H1 (cell line): ENCODE data around the gene METTL14. TPM values are rescaled to one million over a fixed set of nuclear protein-coding genes. Genes with fewer than 3 reads are reported as not detected.

Source experiments
- CTCF ChIA-PET: fragments of 300-600 bp; sonication (Branson Sonifier 250); formaldehyde crosslinking; loops from one replicate; lab custom pipeline; 2021; ENCODE audit not compliant: partially characterized antibody; lab: Charles Lee
- POLR2A ChIA-PET: fragments of 300-600 bp; sonication (Branson Sonifier 250); formaldehyde crosslinking; loops from one replicate; lab custom pipeline; 2021; ENCODE audit warnings: inconsistent platforms; ENCODE audit not compliant: partially characterized antibody; lab: Charles Lee
- DNase-seq, 2 experiments: peaks; one replicate each; pipeline versions ENCODE4 v3.0.0 to v3.0.0-alpha.2; 2010 to 2022; ENCODE audit warnings: low spot score in 2 of 2, low read depth in 1 of 2, mixed read lengths in 1 of 2
- FAIRE-seq: peaks from 2 replicates; lab custom pipeline; 2011; peaks lifted over from hg19 to GRCh38; lab: Jason Lieb, UNC
- H2AFZ ChIP-seq: 2 replicates; pipeline ENCODE4 v1.8.1; 2012; ENCODE audit warnings: low read length, inconsistent platforms
- H2AK5ac ChIP-seq: 2 replicates; pipeline ENCODE4 v1.6.1; 2013; ENCODE audit warnings: low read depth, low read length
- H2BK120ac ChIP-seq: replicated peaks from 2 replicates; pipeline ENCODE3; 2013; ENCODE audit warnings: low read depth, low read length, inconsistent platforms
- H2BK12ac ChIP-seq: 2 replicates; pipeline ENCODE4 v1.6.1; 2013; ENCODE audit warnings: low read depth, low read length
- H2BK15ac ChIP-seq: 2 replicates; pipeline ENCODE4 v1.6.1; 2013; ENCODE audit warnings: low read length
- H2BK20ac ChIP-seq: 2 replicates; pipeline ENCODE4 v1.6.1; 2013; ENCODE audit warnings: low read length
- H2BK5ac ChIP-seq: 2 replicates; pipeline ENCODE4 v1.6.1; 2013; ENCODE audit warnings: low read depth, low read length
- H3K14ac ChIP-seq: 2 replicates; pipeline ENCODE4 v1.6.1; 2013; ENCODE audit warnings: inconsistent platforms; ENCODE audit not compliant: insufficient read length
- H3K18ac ChIP-seq: 2 replicates; pipeline ENCODE4 v1.6.1; 2013; ENCODE audit warnings: low read length; ENCODE audit errors: extremely low read depth
- H3K23ac ChIP-seq: 2 replicates; pipeline ENCODE4 v1.6.1; 2013; ENCODE audit warnings: inconsistent platforms; ENCODE audit not compliant: insufficient read length
- H3K23me2 ChIP-seq: 2 replicates; pipeline ENCODE4 v1.6.1; 2013; ENCODE audit warnings: low read depth, low read length
- H3K27ac ChIP-seq: 2 replicates; pipeline ENCODE4 v1.6.1; 2011; ENCODE audit warnings: low read depth, low read length, inconsistent platforms
- H3K27me3 ChIP-seq, 4 experiments: replicated peaks in 1 of 4; 1 replicate in 1 of 4; 2 replicates in 3 of 4; pipeline versions ENCODE4 v1.6.1 to v1.8.1; 2011 to 2013; ENCODE audit warnings: low read length in 3 of 4, mild to moderate bottlenecking in 3 of 4, inconsistent platforms in 2 of 4, mixed read lengths in 2 of 4, moderate library complexity in 1 of 4; ENCODE audit not compliant: control insufficient read depth in 3 of 4, insufficient read depth in 3 of 4; ENCODE audit errors: extremely low read depth in 1 of 4
- H3K36me3 ChIP-seq, 4 experiments: 2 replicates each; pipeline versions ENCODE4 v1.6.1 to v1.8.1; 2011 to 2013; ENCODE audit warnings: mild to moderate bottlenecking in 4 of 4, low read length in 3 of 4, moderate library complexity in 2 of 4, control low read depth in 1 of 4, inconsistent platforms in 1 of 4; ENCODE audit not compliant: insufficient read depth in 4 of 4, control insufficient read depth in 2 of 4
- H3K4ac ChIP-seq: replicated peaks from 2 replicates; pipeline ENCODE3; 2013; ENCODE audit warnings: low read length, low read depth, mixed read lengths, inconsistent platforms; ENCODE audit not compliant: insufficient read length
- H3K4me1 ChIP-seq, 4 experiments: replicated peaks in 1 of 4; 1 replicate in 1 of 4; 2 replicates in 3 of 4; pipeline versions ENCODE4 v1.6.1 to v1.8.1; 2011 to 2013; ENCODE audit warnings: low read length in 3 of 4, inconsistent platforms in 2 of 4, mixed read lengths in 1 of 4; ENCODE audit not compliant: insufficient read depth in 4 of 4, control insufficient read depth in 3 of 4
- H3K4me2 ChIP-seq, 2 experiments: 2 replicates each; pipeline versions ENCODE4 v1.6.1 to v1.8.1; 2011 to 2013; ENCODE audit warnings: low read depth in 2 of 2, low read length in 2 of 2, control low read depth in 1 of 2, inconsistent platforms in 1 of 2, mild to moderate bottlenecking in 1 of 2; ENCODE audit not compliant: insufficient read depth in 1 of 2
- H3K4me3 ChIP-seq, 4 experiments: fragments of 200-600, 300-600 bp in 1 of 4; sonication (generic), shearing (Covaris generic), sonication (Bioruptor Twin) in 1 of 4; 2 replicates each; pipeline versions ENCODE4 v1.5.1 to v1.8.1; 2011 to 2016; ENCODE audit warnings: low read length in 4 of 4, low read depth in 3 of 4, control low read depth in 2 of 4, inconsistent platforms in 2 of 4, mild to moderate bottlenecking in 2 of 4, mixed read lengths in 1 of 4, moderate library complexity in 1 of 4; ENCODE audit not compliant: insufficient read depth in 2 of 4; ENCODE audit errors: extremely low read depth in 1 of 4
- H3K56ac ChIP-seq: replicated peaks from 2 replicates; pipeline ENCODE3; 2013; ENCODE audit warnings: low read depth, mild to moderate bottlenecking, mixed read lengths, low read length, inconsistent platforms; ENCODE audit not compliant: insufficient read length
- H3K79me1 ChIP-seq: 2 replicates; pipeline ENCODE4 v1.6.1; 2013; ENCODE audit warnings: low read depth, low read length, control low read depth
- H3K79me2 ChIP-seq, 2 experiments: 2 replicates each; pipeline versions ENCODE4 v1.6.1 to v1.8.1; 2012 to 2013; ENCODE audit warnings: low read length in 2 of 2, mild to moderate bottlenecking in 2 of 2, inconsistent platforms in 1 of 2; ENCODE audit not compliant: insufficient read depth in 2 of 2, control insufficient read depth in 1 of 2
- H3K9ac ChIP-seq, 4 experiments: replicated peaks in 1 of 4; 1 replicate in 1 of 4; 2 replicates in 3 of 4; pipeline versions ENCODE4 v1.6.1 to v1.8.1; 2011 to 2013; ENCODE audit warnings: low read depth in 3 of 4, low read length in 3 of 4, control low read depth in 2 of 4, mild to moderate bottlenecking in 2 of 4, moderate library complexity in 2 of 4, inconsistent platforms in 1 of 4; ENCODE audit errors: extremely low read depth in 1 of 4
- H3K9me3 ChIP-seq, 2 experiments: 2 replicates each; pipeline versions ENCODE4 v1.6.1 to v1.8.1; 2012 to 2013; ENCODE audit warnings: mild to moderate bottlenecking in 2 of 2, moderate library complexity in 2 of 2, control low read depth in 1 of 2, inconsistent platforms in 1 of 2, low read depth in 1 of 2, low read length in 1 of 2, mixed read lengths in 1 of 2; ENCODE audit not compliant: insufficient read depth in 2 of 2
- H4K20me1 ChIP-seq, 2 experiments: replicated peaks in 1 of 2; 2 replicates each; pipeline versions ENCODE3 to v1.8.1; 2011 to 2013; ENCODE audit warnings: inconsistent platforms in 2 of 2, low read length in 2 of 2, mild to moderate bottlenecking in 1 of 2; ENCODE audit not compliant: insufficient read depth in 2 of 2, control insufficient read depth in 1 of 2
- H4K5ac ChIP-seq: 2 replicates; pipeline ENCODE4 v1.6.1; 2013; ENCODE audit warnings: low read length, low read depth, mixed read lengths, inconsistent platforms; ENCODE audit not compliant: insufficient read length
- H4K8ac ChIP-seq: 2 replicates; pipeline ENCODE4 v1.8.0; 2013; ENCODE audit warnings: mild to moderate bottlenecking, moderate library complexity, low read length, inconsistent platforms; ENCODE audit not compliant: insufficient read depth; ENCODE audit errors: extremely low read depth
- H4K91ac ChIP-seq: replicated peaks from 2 replicates; pipeline ENCODE3; 2013; ENCODE audit warnings: low read length, mixed read lengths, inconsistent platforms; ENCODE audit not compliant: insufficient read length
- ATF2 ChIP-seq: IDR thresholded peaks from 2 replicates; pipeline ENCODE4 v1.6.1; 2012; ENCODE audit warnings: low read length, inconsistent platforms
- CTCF ChIP-seq, 3 experiments: IDR thresholded peaks; 1 replicate in 2 of 3; 2 replicates in 1 of 3; pipeline versions ENCODE4 v1.5.1 to v1.6.1; 2011; ENCODE audit warnings: low read length in 3 of 3, mild to moderate bottlenecking in 3 of 3, inconsistent platforms in 2 of 3, low read depth in 1 of 3, moderate library complexity in 1 of 3; ENCODE audit not compliant: insufficient read depth in 1 of 3; ENCODE audit errors: control extremely low read depth in 1 of 3
- EZH2 ChIP-seq: fragments of 200-600 bp; sonication (generic); IDR thresholded peaks from 2 replicates; pipeline ENCODE4 v1.7.1; 2012; ENCODE audit warnings: low read depth, mild to moderate bottlenecking, moderate library complexity, low read length, inconsistent platforms; ENCODE audit not compliant: severe bottlenecking
- HDAC2 ChIP-seq, 2 experiments: fragments of 300-600 bp in 1 of 2; sonication (generic) in 1 of 2; IDR thresholded peaks; 2 replicates each; pipeline ENCODE4 v1.6.1; 2011 to 2012; ENCODE audit warnings: low read depth in 2 of 2, low read length in 2 of 2, mild to moderate bottlenecking in 2 of 2, moderate library complexity in 2 of 2, borderline replicate concordance in 1 of 2, inconsistent platforms in 1 of 2
- JUND ChIP-seq: IDR thresholded peaks from 2 replicates; pipeline ENCODE4 v1.6.1; 2011; ENCODE audit warnings: mild to moderate bottlenecking, improper control_type of control experiment, low read length
- POLR2AphosphoS5 ChIP-seq: IDR thresholded peaks from 2 replicates; pipeline ENCODE4 v1.6.1; 2011; ENCODE audit warnings: low read depth, low read length
- SIRT6 ChIP-seq: IDR thresholded peaks from one replicate; pipeline ENCODE4 v1.7.1; 2012; ENCODE audit warnings: low read length, inconsistent platforms
- YY1 ChIP-seq: IDR thresholded peaks from 2 replicates; pipeline ENCODE4 v1.6.1; 2011; ENCODE audit warnings: low read depth, mild to moderate bottlenecking, low read length
- WGBS, 2 experiments: shearing (Covaris generic) in 1 of 2; methylation state at CpG; one replicate each; pipeline versions ENCODE4 v1.1.6 to v1.1.7; 2013 to 2015; ENCODE audit warnings: low lambda C conversion rate in 2 of 2, mixed read lengths in 2 of 2, inconsistent platforms in 1 of 2, low coverage in 1 of 2, missing lambda C conversion rate in 1 of 2; ENCODE audit not compliant: insufficient replicate concordance in 2 of 2, insufficient coverage in 1 of 2, insufficient read length in 1 of 2; ENCODE audit errors: extremely low coverage in 1 of 2, missing lambda C conversion rate in 1 of 2; 5-methylcytosine and 5-hydroxymethylcytosine counted together
- polyA plus RNA-seq, 7 experiments: library from polyadenylated mRNA; depleted of rRNA in 3 of 7; stranded (reverse) in 5 of 7; unstranded in 2 of 7; fragments of >200 nt in 5 of 7; fragments of 200-250 nt in 2 of 7; gene quantifications; 1 replicate in 5 of 7; 2 replicates in 1 of 7; 4 replicates in 1 of 7; pipeline versions ENCODE4 v1.2.1 to v1.2.3, GENCODE V29; 2011 to 2013; ENCODE audit warnings: missing spikeins in 2 of 7, mixed read lengths in 2 of 7
- total RNA-seq: library from RNA; stranded (reverse); fragmentation: NEBNext Ultra II Directional; extraction: Animal tissue kit (Norgen Biotek cat#: 25700); gene quantifications from 2 replicates; pipeline ENCODE4 v1.2.1, GENCODE V29; 2021

METTL14 gene
- total and polyA plus RNA-seq, 2 of the 8 experiments (the other 6 are each of a cell fraction or from before 2014, with no cell fraction given) = 8.8 to 57.3 TPM

GRCh38 chr4:118739022-118739713 is 54.0 kb downstream of the METTL14 start:
- FAIRE-seq (no peak), DNase-seq (no peak)
- Histone ChIP-seq H3K27me3 (no peaks in the 10 kb centered on the region), H3K14ac (no peak overlapping the region), H2AFZ (no peak overlapping the region), H2BK5ac (no peak overlapping the region), H3K36me3 (peaks cover 17 to 58% (median 46%) of the 10 kb centered on the region in 4 experiments), H3K27ac (no peak overlapping the region), H3K4me1 (no peaks in the 10 kb centered on the region), H3K23ac (no peak overlapping the region), H4K5ac (no peak overlapping the region), H2BK20ac (no peak overlapping the region), H3K56ac (no peak overlapping the region), H3K4me3 (no peak overlapping the region), H2BK120ac (no peak overlapping the region), H3K79me1 (no peaks in the 10 kb centered on the region), H3K9me3 (no peaks in the 10 kb centered on the region), H2BK12ac (no peak overlapping the region), H3K9ac (no peak overlapping the region), H4K20me1 (no peaks in the 10 kb centered on the region), H3K23me2 (no peaks in the 10 kb centered on the region), H4K8ac (no peak overlapping the region), H3K79me2 (no peaks in the 10 kb centered on the region), H3K18ac (no peak overlapping the region), H3K4me2 (no peak overlapping the region), H3K4ac (no peak overlapping the region), H2BK15ac (no peak overlapping the region), H2AK5ac (no peak overlapping the region), H4K91ac (no peak overlapping the region)
- WGBS, 2 experiments = 82% methylated on average over 2 of the region's 2 CpGs; no CpG with 5 or more reads in 1 of the 2 experiments
- ChIA-PET POLR2A (no interaction called here), CTCF (interaction anchor here (0.7 to 2.6 kb wide), 6 partner anchors 8 to 227 kb away, joined by 3 to 7 read pairs (median 4); no protein-coding TSS in a partner anchor)
- TF ChIP-seq JUND (no peak), HDAC2 (IDR thresholded peaks at IDR 0.05; ENCODE audit: borderline replicate concordance in 1 of 2, low read depth in 2 of 2, low read length in 2 of 2) (no peak), POLR2AphosphoS5 (no peak), SIRT6 (no peak), ATF2 (no peak), EZH2 (no peak), CTCF (IDR thresholded peaks at IDR 0.05; ENCODE audit: control extremely low read depth in 1 of 3, insufficient read depth in 1 of 3, low read depth in 1 of 3, low read length in 3 of 3) (no peak), YY1 (no peak)
